Parathyroid adenoma (tissue), 2 donors: ENCODE results near the gene DPM3.

Source experiments
- H2AFZ ChIP-seq: fragments of 300-600 bp; sonication (generic); one replicate; pipeline ENCODE4 v1.7.0; 2017; ENCODE audit warnings: antibody characterized with exemption, mild to moderate bottlenecking
- H3K27ac ChIP-seq: fragments of 300-600 bp; sonication (generic); one replicate; pipeline ENCODE4 v1.7.0; 2017
- H3K27me3 ChIP-seq: fragments of 300-600 bp; sonication (generic); one replicate; pipeline ENCODE4 v1.7.0; 2017; ENCODE audit warnings: low read length; ENCODE audit not compliant: control insufficient read depth, insufficient read depth
- H3K36me3 ChIP-seq: fragments of 300-600 bp; sonication (generic); one replicate; pipeline ENCODE4 v1.7.0; 2017; ENCODE audit warnings: low read length; ENCODE audit not compliant: control insufficient read depth, insufficient read depth
- H3K4me1 ChIP-seq: fragments of 300-600 bp; sonication (generic); one replicate; pipeline ENCODE4 v1.7.0; 2017; ENCODE audit warnings: control low read depth
- H3K4me2 ChIP-seq: fragments of 300-600 bp; sonication (generic); one replicate; pipeline ENCODE4 v1.7.0; 2017; ENCODE audit warnings: low read length
- H3K4me3 ChIP-seq: fragments of 300-600 bp; sonication (generic); one replicate; pipeline ENCODE4 v1.7.0; 2017; ENCODE audit warnings: low read depth, low read length
- H3K79me2 ChIP-seq: fragments of 300-600 bp; sonication (generic); one replicate; pipeline ENCODE4 v1.7.0; 2017; ENCODE audit warnings: control low read depth
- H3K9ac ChIP-seq: fragments of 300-600 bp; sonication (generic); one replicate; pipeline ENCODE4 v1.7.0; 2017; ENCODE audit warnings: mild to moderate bottlenecking
- H3K9me3 ChIP-seq: fragments of 300-600 bp; sonication (generic); one replicate; pipeline ENCODE4 v1.7.0; 2017; ENCODE audit warnings: low read length; ENCODE audit not compliant: control insufficient read depth
- CTCF ChIP-seq: fragments of 300-600 bp; sonication (generic); IDR thresholded peaks from one replicate; pipeline ENCODE4 v1.7.0; 2017; ENCODE audit warnings: antibody characterized with exemption, mild to moderate bottlenecking
- donor health status: primary hyperparathyroidism.

The DPM3 gene

GRCh38 chr1:155145491-155145890, 5.2 kb upstream of the DPM3 start:
- Histone ChIP-seq H3K79me2 (no peaks in the 10 kb centered on the region), H3K9ac (no peak overlapping the region), H3K27me3 (no peaks in the 10 kb centered on the region), H2AFZ (no peak overlapping the region), H3K4me2 (no peak overlapping the region), H3K4me1 (no peaks in the 10 kb centered on the region), H3K9me3 (no peaks in the 10 kb centered on the region), H3K27ac (no peak overlapping the region), H3K4me3 (no peak overlapping the region), H3K36me3 (no peaks in the 10 kb centered on the region)
- no peak for TF ChIP-seq CTCF

DNA sequence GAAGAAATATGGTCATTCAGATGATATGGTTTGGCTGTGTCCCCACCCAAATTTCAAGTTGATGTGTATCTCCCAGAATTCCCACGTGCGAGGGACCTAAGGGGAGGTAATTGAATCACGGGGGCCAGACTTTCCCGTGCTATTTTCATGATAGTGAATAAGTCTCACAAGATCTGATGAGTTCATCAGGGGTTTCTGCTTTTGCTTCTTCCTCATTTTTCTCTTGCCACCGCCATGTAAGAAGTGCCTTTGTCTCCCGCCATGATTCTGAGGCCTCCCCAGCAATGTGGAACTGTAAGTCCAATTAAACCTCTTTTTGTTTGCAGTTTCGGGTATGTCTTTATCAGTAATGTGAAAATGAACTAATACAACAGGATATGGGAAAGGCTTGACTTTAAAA, 1.4 kb upstream of the DPM3 start:
- TF ChIP-seq CTCF = no peak
- no peaks in the 10 kb centered on the region for H3K79me2 ChIP-seq
- H3K27me3 ChIP-seq = no peaks in the 10 kb centered on the region
- no peak overlapping the region for H3K4me2 ChIP-seq
- H3K4me1 ChIP-seq = no peaks in the 10 kb centered on the region
- no peaks in the 10 kb centered on the region for H3K36me3 ChIP-seq
- no peak overlapping the region for H2AFZ ChIP-seq
- H3K9me3 ChIP-seq = no peaks in the 10 kb centered on the region
- H3K9ac ChIP-seq = no peak overlapping the region
- H3K4me3 ChIP-seq = no peak overlapping the region
- no peak overlapping the region for H3K27ac ChIP-seq

DNA sequence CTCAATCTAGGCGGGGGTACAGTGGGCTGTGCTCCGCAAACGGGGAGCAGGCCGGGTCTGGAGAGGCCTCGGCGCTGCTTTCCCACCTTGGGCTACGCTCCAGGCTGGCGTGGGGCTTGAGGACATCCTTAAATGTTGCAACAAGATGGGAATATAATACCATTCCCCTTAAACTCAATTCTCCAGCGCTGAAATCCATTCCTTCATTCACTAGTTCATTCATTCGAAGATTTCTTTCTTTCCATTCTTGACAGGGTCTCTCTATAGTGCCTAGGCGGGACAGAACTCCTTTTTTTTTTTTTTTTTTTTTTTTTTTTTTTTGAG, 261 bp upstream of the DPM3 start:
- peak overlapping the region; percentile 83 for H2AFZ ChIP-seq
- H3K79me2 ChIP-seq = no peaks in the 10 kb centered on the region
- peak overlapping the region; percentile 82 for H3K27ac ChIP-seq
- H3K4me3 ChIP-seq = peak overlapping the region; percentile 95
- TF ChIP-seq CTCF = no peak
- no peaks in the 10 kb centered on the region for H3K27me3 ChIP-seq
- no peaks in the 10 kb centered on the region for H3K4me1 ChIP-seq
- peak overlapping the region; percentile 92 for H3K4me2 ChIP-seq
- no peak overlapping the region for H3K9ac ChIP-seq
- no peaks in the 10 kb centered on the region for H3K36me3 ChIP-seq
- H3K9me3 ChIP-seq = no peaks in the 10 kb centered on the region

DNA sequence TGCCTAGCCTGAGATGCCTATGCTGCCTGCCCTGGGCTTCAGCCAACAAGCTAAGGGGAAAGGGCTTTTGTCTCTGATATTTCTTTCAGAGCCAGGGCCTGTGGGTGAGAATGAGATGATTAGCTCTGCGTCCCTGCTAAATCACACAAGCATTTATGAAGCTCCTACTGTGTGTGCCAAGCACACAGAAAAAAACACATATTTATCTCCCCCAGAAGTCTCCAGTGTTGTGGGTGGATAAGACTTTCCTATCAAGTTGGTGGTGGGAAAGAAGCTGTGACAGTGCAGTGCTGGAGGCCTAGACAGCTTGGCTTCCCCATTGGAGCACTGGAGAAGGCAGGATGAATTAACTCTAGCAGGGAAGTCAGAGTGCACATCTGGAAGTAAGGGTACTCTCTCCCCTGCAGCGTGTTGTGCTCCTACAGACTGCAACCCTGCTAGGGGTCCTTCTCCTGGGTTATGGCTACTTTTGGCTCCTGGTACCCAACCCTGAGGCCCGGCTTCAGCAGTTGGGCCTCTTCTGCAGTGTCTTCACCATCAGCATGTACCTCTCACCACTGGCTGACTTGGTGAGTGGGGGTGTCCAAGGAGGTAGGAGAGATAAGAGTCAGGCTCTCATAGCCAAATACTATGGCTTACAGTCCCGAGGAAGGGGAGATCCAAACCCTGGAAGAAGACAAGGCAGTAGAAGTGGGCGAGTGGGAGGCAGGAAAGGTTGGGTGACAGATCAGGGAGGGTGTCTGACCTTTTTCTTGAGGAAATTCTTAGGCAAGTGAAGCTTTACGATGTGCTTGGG, 3.0 kb downstream of the DPM3 start:
- no peak overlapping the region for H3K9ac ChIP-seq

More for the DNA sequence above, 3.0 kb downstream of the DPM3 start:
- H3K27me3 ChIP-seq = no peaks in the 10 kb centered on the region
- no peaks in the 10 kb centered on the region for H3K9me3 ChIP-seq
- H3K4me3 ChIP-seq = no peak overlapping the region
- no peaks in the 10 kb centered on the region for H3K36me3 ChIP-seq
- H3K79me2 ChIP-seq = no peaks in the 10 kb centered on the region
- no peaks in the 10 kb centered on the region for H3K4me1 ChIP-seq
- H2AFZ ChIP-seq = no peak overlapping the region
- no peak overlapping the region for H3K27ac ChIP-seq
- TF ChIP-seq CTCF = no peak
- H3K4me2 ChIP-seq = peak overlapping the region; percentile 57
